GM13976 (cell line): ENCODE results near the gene TAF1B.

ENCODE experiments used
- DNase-seq: peaks from one replicate; pipeline ENCODE4 v3.0.0; 2012; ENCODE audit warnings: low spot score
- in situ Hi-C: fragments of 300-500 bp; cut with MboI; formaldehyde crosslinking; loops from one replicate; pipeline ENCODE4 v1.12.0; 2022; ENCODE audit warnings: low sequenced_read_pairs, mixed read lengths, inconsistent platforms; ENCODE audit not compliant: unreplicated experiment
- TF ChIP-seq, protein P1 (sequence below): IDR thresholded peaks from 2 replicates; pipeline ENCODE4 v1.5.1; 2012; ENCODE audit warnings: borderline replicate concordance, mild to moderate bottlenecking; ENCODE audit not compliant: insufficient read depth; ENCODE audit errors: extremely low read depth, missing control alignments, control extremely low read depth

Gene TAF1B

DNA sequence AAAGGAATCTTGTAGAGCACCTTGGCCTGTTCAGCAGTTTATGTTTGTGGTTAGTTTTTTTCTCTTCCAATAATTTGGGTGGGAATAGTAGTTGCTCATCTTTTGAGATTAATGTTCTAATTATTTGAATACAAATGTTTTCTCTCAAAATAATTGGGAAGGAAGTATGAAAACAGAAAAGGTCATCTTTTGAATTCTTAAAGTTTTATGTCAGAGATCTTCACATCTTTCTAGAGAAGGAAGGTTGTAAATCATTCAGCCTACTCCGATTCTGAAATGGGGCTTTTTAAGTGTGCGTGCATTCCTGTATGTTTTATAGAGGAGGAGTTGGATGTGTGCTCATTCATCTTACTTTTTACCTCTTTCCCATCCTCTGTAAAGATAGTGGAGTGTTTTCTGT lies 137.2 kb downstream of the TAF1B start:
- TF ChIP-seq, protein P1, sequence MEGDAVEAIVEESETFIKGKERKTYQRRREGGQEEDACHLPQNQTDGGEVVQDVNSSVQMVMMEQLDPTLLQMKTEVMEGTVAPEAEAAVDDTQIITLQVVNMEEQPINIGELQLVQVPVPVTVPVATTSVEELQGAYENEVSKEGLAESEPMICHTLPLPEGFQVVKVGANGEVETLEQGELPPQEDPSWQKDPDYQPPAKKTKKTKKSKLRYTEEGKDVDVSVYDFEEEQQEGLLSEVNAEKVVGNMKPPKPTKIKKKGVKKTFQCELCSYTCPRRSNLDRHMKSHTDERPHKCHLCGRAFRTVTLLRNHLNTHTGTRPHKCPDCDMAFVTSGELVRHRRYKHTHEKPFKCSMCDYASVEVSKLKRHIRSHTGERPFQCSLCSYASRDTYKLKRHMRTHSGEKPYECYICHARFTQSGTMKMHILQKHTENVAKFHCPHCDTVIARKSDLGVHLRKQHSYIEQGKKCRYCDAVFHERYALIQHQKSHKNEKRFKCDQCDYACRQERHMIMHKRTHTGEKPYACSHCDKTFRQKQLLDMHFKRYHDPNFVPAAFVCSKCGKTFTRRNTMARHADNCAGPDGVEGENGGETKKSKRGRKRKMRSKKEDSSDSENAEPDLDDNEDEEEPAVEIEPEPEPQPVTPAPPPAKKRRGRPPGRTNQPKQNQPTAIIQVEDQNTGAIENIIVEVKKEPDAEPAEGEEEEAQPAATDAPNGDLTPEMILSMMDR = no peak

DNA sequence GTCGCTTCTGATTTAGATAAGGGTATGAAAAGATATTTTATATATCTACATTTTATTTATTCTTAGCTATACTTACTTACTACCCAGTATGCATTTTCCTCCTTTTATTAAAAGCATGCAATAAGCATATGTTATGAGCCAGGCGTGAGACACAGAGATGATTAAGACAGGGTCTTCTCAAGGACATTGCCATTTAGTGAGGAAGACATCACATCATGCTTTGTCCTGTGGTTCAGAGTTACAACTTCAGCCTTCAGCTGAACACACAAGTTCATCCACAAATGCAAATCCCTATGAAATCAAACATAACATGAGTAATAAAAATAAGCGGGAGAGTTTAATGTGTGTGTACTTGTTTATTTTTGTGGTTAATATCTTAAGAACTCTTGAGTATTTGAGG lies 138.4 kb downstream of the TAF1B start:
- TF ChIP-seq, protein P1 = no peak
- no peak for DNase-seq
- in situ Hi-C loops = no loop called here

More for the DNA sequence above, 137.2 kb downstream of the TAF1B start:
- no peak for DNase-seq
- in situ Hi-C loops = no loop called here

DNA sequence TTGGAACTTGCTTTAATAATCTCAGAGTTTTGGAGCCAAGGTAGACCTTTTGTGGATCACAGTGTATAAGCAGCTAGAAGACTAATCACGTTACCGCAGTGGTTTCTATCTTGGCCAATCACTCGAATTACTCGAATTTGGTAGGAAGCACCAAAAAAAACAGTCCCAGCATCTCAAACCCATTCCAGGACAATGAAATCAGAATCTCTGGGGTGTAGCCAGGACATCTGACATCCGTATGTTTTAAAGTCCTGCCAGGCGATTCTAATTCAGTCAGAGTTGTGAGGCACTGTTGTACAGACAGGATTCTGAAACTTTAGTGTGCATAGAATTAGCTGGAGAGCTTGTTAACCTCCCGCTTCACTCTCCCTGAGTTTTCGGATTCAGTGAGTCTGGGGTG lies 139.0 kb downstream of the TAF1B start:
- TF ChIP-seq, protein P1 = no peak
- DNase-seq = no peak
- in situ Hi-C loops = no loop called here

DNA sequence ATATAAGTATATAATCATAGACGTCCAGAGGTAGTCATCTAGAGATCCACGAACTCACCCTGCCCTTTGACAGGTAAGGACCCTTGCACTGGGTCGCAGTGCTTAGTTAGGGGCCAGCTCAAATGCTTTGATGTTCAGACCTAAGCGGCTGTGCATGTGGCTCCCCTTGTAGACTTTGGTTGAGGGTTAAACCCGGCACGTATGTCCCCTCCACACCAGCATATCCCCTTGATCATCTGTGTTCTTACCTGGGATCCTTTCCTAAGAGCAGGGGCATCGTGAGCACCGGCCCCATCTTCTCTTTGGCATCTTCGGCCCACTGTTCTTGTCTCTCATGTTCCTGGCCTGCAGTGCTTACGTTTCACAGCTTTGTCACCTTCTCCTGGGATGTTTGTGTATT lies 139.6 kb downstream of the TAF1B start:
- in situ Hi-C loops = no loop called here
- TF ChIP-seq, protein P1 = no peak
- DNase-seq = no peak

DNA sequence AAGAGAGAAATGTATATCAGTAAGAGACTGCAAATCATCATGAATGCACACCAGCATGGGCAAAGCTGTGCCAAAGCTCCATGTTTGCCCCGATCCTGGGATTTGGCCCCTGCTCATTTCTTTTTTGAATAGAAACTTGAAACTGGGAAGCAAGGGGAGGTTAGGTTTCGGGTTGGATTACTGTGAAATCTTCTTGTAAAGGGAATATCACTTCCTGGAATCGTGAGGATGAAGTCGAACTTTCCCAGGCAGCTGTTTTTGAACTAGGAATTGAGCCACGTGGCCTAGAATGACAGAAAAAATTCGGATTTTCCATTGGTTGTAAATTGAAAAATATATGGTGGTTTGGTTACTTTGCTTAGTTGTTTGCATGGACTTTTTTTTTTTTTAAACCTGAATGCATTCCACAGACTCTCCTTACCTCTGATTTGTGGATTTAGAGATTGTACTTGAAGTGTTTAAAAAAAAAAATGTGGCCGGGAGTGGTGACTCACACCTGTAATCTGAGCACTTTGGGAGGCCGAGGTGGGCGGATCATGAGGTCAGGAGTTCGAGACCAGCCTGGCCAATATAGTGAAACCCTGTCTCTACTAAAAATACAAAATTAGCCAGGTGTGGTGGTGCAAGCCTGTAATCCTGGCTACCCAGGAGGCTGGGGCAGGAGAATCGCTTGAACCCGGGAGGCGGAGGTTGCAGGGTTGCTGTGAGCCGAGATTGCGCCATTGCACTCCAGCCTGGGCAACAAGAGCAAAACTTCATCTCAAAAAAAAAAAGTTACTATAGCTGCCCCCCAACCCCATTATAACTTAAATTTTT lies 140.3 kb downstream of the TAF1B start:
- TF ChIP-seq, protein P1 = no peak
- in situ Hi-C loops = no loop called here
- no peak for DNase-seq
